Ishikawa (cell line): ENCODE data around the gene SMIM35.

Experiments
- EGR1 ChIP-seq: IDR thresholded peaks from 2 replicates; pipeline ENCODE4 v1.6.1; 2012
- EP300 ChIP-seq: IDR thresholded peaks from 2 replicates; pipeline ENCODE4 v1.6.1; 2012; ENCODE audit warnings: borderline replicate concordance
- NFIC ChIP-seq: IDR thresholded peaks from 2 replicates; pipeline ENCODE4 v1.6.1; 2012
- REST ChIP-seq: IDR thresholded peaks from 2 replicates; pipeline ENCODE4 v1.6.1; 2012; ENCODE audit warnings: low read depth, mild to moderate bottlenecking
- TEAD4 ChIP-seq: IDR thresholded peaks from 2 replicates; pipeline ENCODE4 v1.6.1; 2012

GRCh38 chr11:118052581-118053206 is 34.1 kb downstream of the SMIM35 start:
- TF ChIP-seq EP300 (no peak), EGR1 (no peak), REST (no peak), TEAD4 (no peak), NFIC (no peak)
